Neural progenitor cell (in vitro differentiated cells): Measurements from ENCODE around the gene ADCY5. TPM values are rescaled to one million over a fixed set of nuclear protein-coding genes. Genes with fewer than 3 reads are reported as not detected.

ENCODE experiments used
- DNase-seq: peaks from one replicate; pipeline ENCODE4 v3.0.0-alpha.2; 2016; ENCODE audit warnings: low spot score
- H2AFZ ChIP-seq: fragments of 200-600 bp; sonication (generic); replicated peaks from 2 replicates; pipeline ENCODE4 v1.6.1; 2016; ENCODE audit warnings: antibody characterized with exemption
- H3F3A ChIP-seq: fragments of 200-600 bp; sonication (generic); 2 replicates; pipeline ENCODE4 v1.6.1; 2016; ENCODE audit warnings: antibody characterized with exemption, low read depth
- H3K27ac ChIP-seq: fragments of 200-600 bp; sonication (generic); 2 replicates; pipeline ENCODE4 v1.5.1; 2016; ENCODE audit warnings: mild to moderate bottlenecking
- H3K27me3 ChIP-seq: fragments of 200-600 bp; sonication (generic); 2 replicates; pipeline ENCODE4 v1.6.1; 2016; ENCODE audit warnings: mild to moderate bottlenecking, moderate library complexity
- H3K36me3 ChIP-seq: fragments of 200-600 bp; sonication (generic); 2 replicates; pipeline ENCODE4 v1.5.1; 2016
- H3K4me1 ChIP-seq: fragments of 200-600 bp; sonication (generic); 2 replicates; pipeline ENCODE4 v1.6.1; 2016; ENCODE audit warnings: mixed run types
- H3K4me2 ChIP-seq: fragments of 200-600 bp; sonication (generic); 2 replicates; pipeline ENCODE4 v1.6.1; 2016
- H3K4me3 ChIP-seq: fragments of 200-600 bp; sonication (generic); 2 replicates; pipeline ENCODE4 v1.5.1; 2016
- H3K79me2 ChIP-seq: fragments of 200-600 bp; sonication (generic); 2 replicates; pipeline ENCODE4 v1.6.1; 2016; ENCODE audit warnings: low read depth
- H3K9ac ChIP-seq: fragments of 200-600 bp; sonication (generic); 2 replicates; pipeline ENCODE4 v1.6.1; 2016
- H3K9me3 ChIP-seq: fragments of 200-600 bp; sonication (generic); 2 replicates; pipeline ENCODE4 v1.5.1; 2016; ENCODE audit warnings: low read depth
- H4K20me1 ChIP-seq: fragments of 200-600 bp; sonication (generic); 2 replicates; pipeline ENCODE4 v1.6.1; 2016; ENCODE audit warnings: low read depth
- H3K27ac Mint-ChIP-seq: 3 replicates; pipeline ENCODE4 v1.8.0; 2021; ENCODE audit warnings: mixed read lengths
- H3K27me3 Mint-ChIP-seq: 2 replicates; pipeline ENCODE4 v1.8.0; 2022; ENCODE audit warnings: low read depth, mild to moderate bottlenecking, inconsistent platforms, moderate library complexity, mixed read lengths; ENCODE audit not compliant: insufficient read depth
- H3K36me3 Mint-ChIP-seq: 3 replicates; pipeline ENCODE4 v1.8.0; 2021; ENCODE audit warnings: mixed read lengths
- H3K4me1 Mint-ChIP-seq: 3 replicates; pipeline ENCODE4 v1.8.0; 2021; ENCODE audit warnings: mixed read lengths
- H3K4me3 Mint-ChIP-seq: 3 replicates; pipeline ENCODE4 v1.8.0; 2021; ENCODE audit warnings: mild to moderate bottlenecking, moderate library complexity, mixed read lengths
- H3K9me3 Mint-ChIP-seq: 3 replicates; pipeline ENCODE4 v1.8.0; 2020; ENCODE audit warnings: mixed read lengths
- CTCF ChIP-seq: fragments of 200-600 bp; sonication (generic); IDR thresholded peaks from 2 replicates; pipeline ENCODE4 v1.5.1; 2017; ENCODE audit warnings: antibody characterized with exemption, mild to moderate bottlenecking
- EZH2 ChIP-seq: fragments of 200-600 bp; sonication (generic); IDR thresholded peaks from 2 replicates; pipeline ENCODE4 v1.6.1; 2017; ENCODE audit warnings: antibody characterized with exemption, mild to moderate bottlenecking, moderate library complexity
- EZH2phosphoT487 ChIP-seq: fragments of 200-600 bp; sonication (generic); IDR thresholded peaks from 2 replicates; pipeline ENCODE4 v1.6.1; 2017; ENCODE audit warnings: antibody characterized with exemption
- total RNA-seq: library from RNA; depleted of rRNA; stranded (reverse); fragments of >200 nt; gene quantifications from 2 replicates; pipeline ENCODE4 v1.2.3, GENCODE V29; 2015; ENCODE audit warnings: low replicate concordance

The ADCY5 gene
- total RNA-seq, 1 donor from 2014 or later: 1.6 TPM

GRCh38 chr3:123372686-123373473 lies 76.0 kb downstream of the ADCY5 start:
- H3K9ac ChIP-seq: no peak overlapping the region
- H4K20me1 ChIP-seq: no peaks in the 10 kb centered on the region
- Mint-ChIP-seq H3K4me1 (peaks cover 8% of the 10 kb centered on the region), H3K27me3 (peaks cover 2% of the 10 kb centered on the region), H3K4me3 (no peak overlapping the region), H3K27ac (no peak overlapping the region), H3K9me3 (no peaks in the 10 kb centered on the region), H3K36me3 (no peaks in the 10 kb centered on the region)
- H3K36me3 ChIP-seq: no peaks in the 10 kb centered on the region
- no peaks in the 10 kb centered on the region for H3K9me3 ChIP-seq
- no peaks in the 10 kb centered on the region for H3K27me3 ChIP-seq
- no peak for TF ChIP-seq EZH2phosphoT487
- TF ChIP-seq EZH2: no peak
- no peak for TF ChIP-seq CTCF
- no peak overlapping the region for H3K27ac ChIP-seq
- H3K4me3 ChIP-seq: no peak overlapping the region
- DNase-seq: no peak
- H3K4me2 ChIP-seq: no peak overlapping the region
- no peaks in the 10 kb centered on the region for H3K79me2 ChIP-seq
- no peaks in the 10 kb centered on the region for H3K4me1 ChIP-seq
- H3F3A ChIP-seq: no peaks in the 10 kb centered on the region
- H2AFZ ChIP-seq: no peak overlapping the region

- Histone ChIP-seq H3K4me3 (no peak overlapping the region), H3K36me3 (no peaks in the 10 kb centered on the region), H3K79me2 (no peaks in the 10 kb centered on the region), H3K4me2 (no peak overlapping the region), H3K4me1 (no peaks in the 10 kb centered on the region), H4K20me1 (no peaks in the 10 kb centered on the region), H3K27me3 (no peaks in the 10 kb centered on the region), H3K9me3 (no peaks in the 10 kb centered on the region), H3K9ac (no peak overlapping the region), H3K27ac (no peak overlapping the region), H3F3A (no peaks in the 10 kb centered on the region), H2AFZ (no peak overlapping the region)
- no peak overlapping the region for H3K4me3 Mint-ChIP-seq
- TF ChIP-seq EZH2phosphoT487 (no peak), EZH2 (no peak), CTCF (no peak)
- H3K36me3 Mint-ChIP-seq: no peaks in the 10 kb centered on the region
- H3K27me3 Mint-ChIP-seq: no peaks in the 10 kb centered on the region
- H3K9me3 Mint-ChIP-seq: no peaks in the 10 kb centered on the region
- H3K27ac Mint-ChIP-seq: no peak overlapping the region
- H3K4me1 Mint-ChIP-seq: peaks cover 8% of the 10 kb centered on the region
- no peak for DNase-seq
These were observed 76.8 kb downstream of the ADCY5 start for GRCh38 chr3:123371859-123372685.

- H3K4me3 Mint-ChIP-seq: no peak overlapping the region
These were observed 77.5 kb downstream of the ADCY5 start for GRCh38 chr3:123371426-123371825.

More at GRCh38 chr3:123371426-123371825, 77.5 kb downstream of the ADCY5 start:
- no peaks in the 10 kb centered on the region for H3K79me2 ChIP-seq
- Mint-ChIP-seq H3K36me3 (no peaks in the 10 kb centered on the region), H3K27me3 (no peaks in the 10 kb centered on the region), H3K4me1 (peaks cover 5% of the 10 kb centered on the region), H3K27ac (no peak overlapping the region), H3K9me3 (no peaks in the 10 kb centered on the region)
- H3K4me2 ChIP-seq: no peak overlapping the region
- H3K27ac ChIP-seq: no peak overlapping the region
- TF ChIP-seq EZH2phosphoT487 (no peak), EZH2 (no peak), CTCF (no peak)
- H3K9ac ChIP-seq: no peak overlapping the region
- no peaks in the 10 kb centered on the region for H3F3A ChIP-seq
- no peaks in the 10 kb centered on the region for H3K4me1 ChIP-seq
- no peaks in the 10 kb centered on the region for H3K27me3 ChIP-seq
- DNase-seq: no peak
- no peaks in the 10 kb centered on the region for H3K36me3 ChIP-seq
- H2AFZ ChIP-seq: no peak overlapping the region
- H3K4me3 ChIP-seq: no peak overlapping the region
- H4K20me1 ChIP-seq: no peaks in the 10 kb centered on the region
- H3K9me3 ChIP-seq: no peaks in the 10 kb centered on the region
